ENCODE results near the gene STX1B. TPM values are rescaled to one million over a fixed set of nuclear protein-coding genes. Genes with fewer than 3 reads are reported as not detected.

STX1B gene
- total and polyA plus RNA-seq, 2 experiments from 2014 or later = 5.6 to 13.7 TPM

- peaks cover 57% of the 10 kb centered on the region for H3K36me3 ChIP-seq
- H3K9me3 ChIP-seq (ENCODE audit: low read depth) = no peaks in the 10 kb centered on the region
- H3K4me3 ChIP-seq = no peak overlapping the region
- no peaks in the 10 kb centered on the region for H3K27me3 ChIP-seq
- TF ChIP-seq CTCF (IDR thresholded peaks at IDR 0.05; ENCODE audit: low read depth, low read length) = no peak
- H3K4me1 ChIP-seq (ENCODE audit: low read depth) = no peaks in the 10 kb centered on the region
- no peak for DNase-seq (ENCODE audit: low read depth in 1 of 2, low spot score in 1 of 2)
- no peak overlapping the region for H3K27ac ChIP-seq
Measured at GRCh38 chr16:30972872-30973271, 37.6 kb downstream of the STX1B start.

GRCh38 chr16:30971298-30971697 is 39.1 kb downstream of the STX1B start:
- Histone ChIP-seq H3K4me1 (ENCODE audit: low read depth) (no peaks in the 10 kb centered on the region), H3K36me3 (peaks cover 54% of the 10 kb centered on the region), H3K4me3 (no peak overlapping the region), H3K9me3 (ENCODE audit: low read depth) (no peaks in the 10 kb centered on the region), H3K27ac (no peak overlapping the region), H3K27me3 (no peaks in the 10 kb centered on the region)
- no peak for DNase-seq (ENCODE audit: low read depth in 1 of 2, low spot score in 1 of 2)
- no peak for TF ChIP-seq CTCF (IDR thresholded peaks at IDR 0.05; ENCODE audit: low read depth, low read length)

GRCh38 chr16:30969246-30969842 is 41.1 kb downstream of the STX1B start:
- H3K4me3 ChIP-seq = no peak overlapping the region
- H3K27ac ChIP-seq = no peak overlapping the region
- H3K9me3 ChIP-seq (ENCODE audit: low read depth) = no peaks in the 10 kb centered on the region
- TF ChIP-seq CTCF (IDR thresholded peaks at IDR 0.05; ENCODE audit: low read depth, low read length) = no peak
- H3K27me3 ChIP-seq = no peaks in the 10 kb centered on the region
- H3K4me1 ChIP-seq (ENCODE audit: low read depth) = no peaks in the 10 kb centered on the region
- peaks cover 58% of the 10 kb centered on the region for H3K36me3 ChIP-seq
- no peak for DNase-seq (ENCODE audit: low read depth in 1 of 2, low spot score in 1 of 2)

- H3K4me3 ChIP-seq = no peak overlapping the region
- no peaks in the 10 kb centered on the region for H3K27me3 ChIP-seq
- DNase-seq (ENCODE audit: low read depth in 1 of 2, low spot score in 1 of 2) = no peak
- TF ChIP-seq CTCF (IDR thresholded peaks at IDR 0.05; ENCODE audit: low read depth, low read length) = no peak
- H3K27ac ChIP-seq = no peak overlapping the region
- peaks cover 57% of the 10 kb centered on the region for H3K36me3 ChIP-seq
- H3K4me1 ChIP-seq (ENCODE audit: low read depth) = no peaks in the 10 kb centered on the region
- H3K9me3 ChIP-seq (ENCODE audit: low read depth) = no peaks in the 10 kb centered on the region
Measured at GRCh38 chr16:30967795-30968194, 42.6 kb downstream of the STX1B start.

- TF ChIP-seq CTCF (IDR thresholded peaks at IDR 0.05; ENCODE audit: low read depth, low read length) = no peak
- Histone ChIP-seq H3K4me1 (ENCODE audit: low read depth) (no peaks in the 10 kb centered on the region), H3K4me3 (no peak overlapping the region), H3K27ac (no peak overlapping the region), H3K27me3 (no peaks in the 10 kb centered on the region), H3K9me3 (ENCODE audit: low read depth) (no peaks in the 10 kb centered on the region), H3K36me3 (peaks cover 59% of the 10 kb centered on the region)
- DNase-seq (ENCODE audit: low read depth in 1 of 2, low spot score in 1 of 2) = no peak
Measured at GRCh38 chr16:30966033-30966619, 44.3 kb downstream of the STX1B start.

All from cardiac muscle cell (in vitro differentiated cells and primary cell).